Trophoblast cell (in vitro differentiated cells and primary cell): ENCODE data around the gene NFKBIB.
"Not testable (repeated sequence)": the region's sequence is repeated elsewhere in the genome, so short reads cannot be mapped to it uniquely, and the experiment has no call there.

ENCODE experiments used
- DNase-seq, 2 donors: peaks; one replicate each; pipeline ENCODE4 v3.0.0-alpha.2; 2016
- H2AFZ ChIP-seq: 2 replicates; pipeline ENCODE4 v1.6.1; 2013; ENCODE audit warnings: low read length, moderate library complexity, mild to moderate bottlenecking; ENCODE audit not compliant: insufficient read depth, poor library complexity
- H2AK5ac ChIP-seq: 2 replicates; pipeline ENCODE4 v1.6.1; 2013; ENCODE audit warnings: mild to moderate bottlenecking, low read length
- H2BK120ac ChIP-seq: 2 replicates; pipeline ENCODE4 v1.6.1; 2013; ENCODE audit warnings: low read length, mild to moderate bottlenecking, moderate library complexity; ENCODE audit not compliant: insufficient read depth, poor library complexity
- H2BK12ac ChIP-seq: 2 replicates; pipeline ENCODE4 v1.6.1; 2013; ENCODE audit warnings: mild to moderate bottlenecking, low read length, moderate library complexity
- H2BK5ac ChIP-seq: 2 replicates; pipeline ENCODE4 v1.6.1; 2013; ENCODE audit warnings: low read length, low read depth, moderate library complexity, mild to moderate bottlenecking; ENCODE audit not compliant: poor library complexity
- H3K14ac ChIP-seq: 2 replicates; pipeline ENCODE4 v1.6.1; 2013; ENCODE audit warnings: mild to moderate bottlenecking, low read length
- H3K18ac ChIP-seq: 2 replicates; pipeline ENCODE4 v1.6.1; 2013; ENCODE audit warnings: mild to moderate bottlenecking, low read length
- H3K23ac ChIP-seq: 2 replicates; pipeline ENCODE4 v1.6.1; 2013; ENCODE audit warnings: low read length
- H3K27ac ChIP-seq: 2 replicates; pipeline ENCODE4 v1.5.1; 2013; ENCODE audit warnings: low read depth, mild to moderate bottlenecking, inconsistent platforms, low read length, moderate library complexity
- H3K27me3 ChIP-seq: 2 replicates; pipeline ENCODE4 v1.6.1; 2013; ENCODE audit warnings: inconsistent platforms, mild to moderate bottlenecking, low read length, moderate library complexity; ENCODE audit not compliant: insufficient read depth
- H3K36me3 ChIP-seq, 2 experiments: 1 replicate in 1 of 2; 2 replicates in 1 of 2; pipeline ENCODE4 v1.6.1; 2013; ENCODE audit warnings: low read length in 2 of 2, mild to moderate bottlenecking in 2 of 2, moderate library complexity in 1 of 2; ENCODE audit not compliant: insufficient read depth in 2 of 2, control insufficient read depth in 1 of 2
- H3K4ac ChIP-seq: 2 replicates; pipeline ENCODE4 v1.6.1; 2013; ENCODE audit warnings: low read depth, mild to moderate bottlenecking, low read length, moderate library complexity
- H3K4me1 ChIP-seq, 2 experiments: 1 replicate in 1 of 2; 2 replicates in 1 of 2; pipeline ENCODE4 v1.6.1; 2013; ENCODE audit warnings: low read length in 2 of 2, mild to moderate bottlenecking in 2 of 2, moderate library complexity in 1 of 2; ENCODE audit not compliant: insufficient read depth in 2 of 2, control insufficient read depth in 1 of 2
- H3K4me2 ChIP-seq: 2 replicates; pipeline ENCODE4 v1.6.1; 2013; ENCODE audit warnings: inconsistent platforms, mild to moderate bottlenecking, low read length, moderate library complexity
- H3K4me3 ChIP-seq: 2 replicates; pipeline ENCODE4 v1.5.1; 2013; ENCODE audit warnings: mild to moderate bottlenecking, low read depth, low read length, inconsistent platforms
- H3K79me1 ChIP-seq: one replicate; pipeline ENCODE4 v1.6.1; 2013; ENCODE audit warnings: low read length
- H3K79me2 ChIP-seq: 2 replicates; pipeline ENCODE4 v1.6.1; 2013; ENCODE audit warnings: low read length, mild to moderate bottlenecking; ENCODE audit not compliant: control insufficient read depth, insufficient read depth, poor library complexity
- H3K9ac ChIP-seq: 2 replicates; pipeline ENCODE4 v1.6.1; 2013; ENCODE audit warnings: mild to moderate bottlenecking, low read length
- H3K9me3 ChIP-seq: 2 replicates; pipeline ENCODE4 v1.6.1; 2013; ENCODE audit warnings: low read depth, mild to moderate bottlenecking, control low read depth, inconsistent platforms, low read length; ENCODE audit not compliant: insufficient read depth
- H4K12ac ChIP-seq: 2 replicates; pipeline ENCODE4 v1.6.1; 2013; ENCODE audit warnings: low read depth, mild to moderate bottlenecking, low read length, moderate library complexity
- H4K8ac ChIP-seq: 2 replicates; pipeline ENCODE4 v1.6.1; 2013; ENCODE audit warnings: low read depth, mild to moderate bottlenecking, low read length, moderate library complexity
- H4K91ac ChIP-seq: one replicate; pipeline ENCODE4 v1.6.1; 2013; ENCODE audit warnings: low read depth, mild to moderate bottlenecking, low read length, moderate library complexity
- WGBS: extraction: QIAGEN DNeasy Blood & Tissue Kit; methylation state at CpG from one replicate; pipeline ENCODE4 v1.1.7; 2013; ENCODE audit warnings: missing lambda C conversion rate; ENCODE audit not compliant: insufficient read length, insufficient coverage; ENCODE audit errors: extremely low coverage; 5-methylcytosine and 5-hydroxymethylcytosine counted together

The NFKBIB gene

DNA sequence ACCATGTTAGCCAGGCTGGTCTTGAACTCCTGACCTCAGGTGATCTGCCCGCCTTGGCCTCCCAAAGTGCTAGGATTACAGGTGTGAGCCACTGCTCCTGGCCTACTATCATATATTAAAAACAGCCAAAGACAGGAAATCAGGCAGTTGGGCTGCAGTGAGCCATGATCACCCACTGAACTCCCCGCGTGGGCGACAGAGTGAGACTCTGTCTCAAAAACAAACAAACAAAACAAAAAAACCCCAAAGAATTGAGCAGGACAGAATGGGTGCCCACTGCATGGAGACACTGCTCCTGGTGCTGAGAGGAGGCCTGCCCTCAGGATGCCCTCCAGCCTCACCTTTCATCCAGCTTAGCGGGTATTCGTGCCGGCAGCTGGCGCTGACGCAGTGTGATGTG, 16.5 kb upstream of the NFKBIB start:
- H2AK5ac ChIP-seq, result no peak overlapping the region
- H3K14ac ChIP-seq, result no peak overlapping the region
- no peak overlapping the region for H3K4ac ChIP-seq
- no peaks in the 10 kb centered on the region for H3K4me1 ChIP-seq
- no peaks in the 10 kb centered on the region for H3K79me2 ChIP-seq
- no peak overlapping the region for H4K8ac ChIP-seq
- H3K9ac ChIP-seq, result no peak overlapping the region
- H2BK12ac ChIP-seq, result no peak overlapping the region
- H3K23ac ChIP-seq, result no peak overlapping the region
- no peak overlapping the region for H4K12ac ChIP-seq
- H3K27me3 ChIP-seq, result no peaks in the 10 kb centered on the region
- no peak overlapping the region for H2BK5ac ChIP-seq
- no peak overlapping the region for H3K27ac ChIP-seq
- no peak overlapping the region for H2AFZ ChIP-seq
- no peaks in the 10 kb centered on the region for H3K79me1 ChIP-seq
- no peak overlapping the region for H2BK120ac ChIP-seq
- no peaks in the 10 kb centered on the region for H3K36me3 ChIP-seq
- H3K9me3 ChIP-seq, result no peaks in the 10 kb centered on the region
- WGBS, result no CpG with 5 or more reads among the region's 9 CpGs
- H3K18ac ChIP-seq, result no peak overlapping the region
- no peak overlapping the region for H4K91ac ChIP-seq
- no peak overlapping the region for H3K4me3 ChIP-seq
- H3K4me2 ChIP-seq, result no peak overlapping the region
- no peak for DNase-seq

DNA sequence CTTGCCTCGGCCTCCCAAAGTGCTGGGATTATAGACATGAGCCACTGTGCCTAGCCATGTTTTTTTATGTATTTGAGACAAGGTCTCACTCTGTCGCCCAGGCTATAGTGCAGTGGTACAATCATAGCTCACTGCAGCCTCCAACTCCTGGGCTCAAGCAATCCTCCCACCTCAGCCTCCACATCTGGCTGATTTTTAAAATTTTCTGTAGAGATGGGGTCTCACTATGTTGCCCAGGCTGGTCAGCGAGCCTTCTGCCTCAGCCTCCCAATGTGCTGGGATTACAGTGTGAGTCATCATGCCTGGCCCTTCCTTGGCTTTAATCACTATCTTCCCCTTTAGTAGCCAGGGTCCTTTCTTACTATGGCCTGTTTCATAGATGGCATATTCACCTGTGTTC, 15.1 kb upstream of the NFKBIB start:
- not testable (repeated sequence) for H3K4me1 ChIP-seq, H3K4me3 ChIP-seq, H3K27me3 ChIP-seq, H3K18ac ChIP-seq, H3K4ac ChIP-seq, H2BK5ac ChIP-seq, H4K12ac ChIP-seq, H4K91ac ChIP-seq, H3K9ac ChIP-seq, H3K79me2 ChIP-seq, H2BK12ac ChIP-seq, H3K27ac ChIP-seq, DNase-seq, H3K79me1 ChIP-seq, H3K14ac ChIP-seq, H3K4me2 ChIP-seq, H2BK120ac ChIP-seq, H3K36me3 ChIP-seq, H3K9me3 ChIP-seq, H2AK5ac ChIP-seq, H2AFZ ChIP-seq, H4K8ac ChIP-seq, H3K23ac ChIP-seq
- no CpG with 5 or more reads among the region's 3 CpGs for WGBS

DNA sequence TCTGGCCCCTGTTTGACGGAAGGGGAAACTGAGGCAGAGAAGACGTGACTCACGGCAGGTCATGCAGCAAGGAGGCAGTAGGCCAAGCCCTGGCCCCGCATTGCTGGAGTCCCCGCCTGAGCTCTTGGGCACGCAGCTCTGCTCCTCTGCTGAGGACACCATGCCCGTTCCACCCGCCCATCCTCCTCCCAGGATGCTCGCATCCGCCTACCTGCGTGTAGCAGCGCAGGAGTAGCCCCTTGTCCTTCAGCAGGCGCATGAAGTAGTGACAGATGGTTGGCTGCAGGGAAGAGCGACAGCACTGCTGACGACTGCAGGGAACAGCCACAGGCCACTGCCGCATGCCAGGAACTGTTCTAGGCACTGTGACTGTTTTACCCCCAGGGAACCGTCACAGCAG, 10.9 kb upstream of the NFKBIB start:
- Histone ChIP-seq H3K27ac (no peak overlapping the region), H3K4me2 (no peak overlapping the region), H3K18ac (no peak overlapping the region), H3K9me3 (no peaks in the 10 kb centered on the region), H3K79me2 (no peaks in the 10 kb centered on the region), H4K8ac (no peak overlapping the region), H2BK5ac (no peak overlapping the region), H2AFZ (no peak overlapping the region), H2AK5ac (no peak overlapping the region), H3K9ac (no peak overlapping the region), H3K4me3 (no peak overlapping the region), H3K23ac (no peak overlapping the region), H2BK120ac (no peak overlapping the region), H3K79me1 (no peaks in the 10 kb centered on the region), H4K91ac (no peak overlapping the region), H3K36me3 (peaks cover 7 to 10% of the 10 kb centered on the region in 2 experiments), H3K27me3 (no peaks in the 10 kb centered on the region), H3K14ac (no peak overlapping the region), H4K12ac (no peak overlapping the region), H3K4ac (no peak overlapping the region), H2BK12ac (no peak overlapping the region), H3K4me1 (no peaks in the 10 kb centered on the region)
- no CpG with 5 or more reads among the region's 17 CpGs for WGBS
- no peak for DNase-seq

DNA sequence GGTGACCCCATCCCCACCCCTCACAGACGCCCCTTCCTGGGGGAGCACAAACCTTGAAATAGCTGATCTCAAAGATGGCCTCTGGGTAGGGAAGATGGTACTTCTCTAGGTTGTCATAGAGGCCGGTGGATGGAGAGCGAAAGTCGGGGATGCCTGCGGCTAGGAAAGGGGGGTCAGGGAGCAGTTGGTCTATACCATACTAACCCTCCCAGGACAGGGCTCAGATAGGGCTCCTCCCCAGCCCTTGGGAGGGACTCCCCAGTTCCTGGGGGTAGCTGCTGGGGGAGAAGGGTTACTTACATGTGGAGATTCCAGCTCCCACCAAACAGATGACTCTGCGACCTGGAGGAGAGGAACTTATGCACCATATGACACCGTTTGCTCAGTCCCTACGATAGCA, 10.0 kb upstream of the NFKBIB start:
- Histone ChIP-seq H3K4me3 (no peak overlapping the region), H4K91ac (no peak overlapping the region), H2BK5ac (no peak overlapping the region), H4K8ac (no peak overlapping the region), H3K9ac (no peak overlapping the region), H2AK5ac (no peak overlapping the region), H3K18ac (no peak overlapping the region), H3K4ac (no peak overlapping the region), H3K14ac (no peak overlapping the region), H3K23ac (no peak overlapping the region), H3K79me1 (no peaks in the 10 kb centered on the region), H3K79me2 (no peaks in the 10 kb centered on the region), H3K9me3 (no peaks in the 10 kb centered on the region), H2AFZ (no peak overlapping the region), H3K4me2 (no peak overlapping the region), H3K4me1 (no peaks in the 10 kb centered on the region), H3K27ac (no peak overlapping the region), H2BK120ac (no peak overlapping the region), H3K27me3 (no peaks in the 10 kb centered on the region), H4K12ac (no peak overlapping the region), H3K36me3 (peaks cover 7 to 10% of the 10 kb centered on the region in 2 experiments), H2BK12ac (no peak overlapping the region)
- no CpG with 5 or more reads among the region's 8 CpGs for WGBS
- DNase-seq, result no peak

DNA sequence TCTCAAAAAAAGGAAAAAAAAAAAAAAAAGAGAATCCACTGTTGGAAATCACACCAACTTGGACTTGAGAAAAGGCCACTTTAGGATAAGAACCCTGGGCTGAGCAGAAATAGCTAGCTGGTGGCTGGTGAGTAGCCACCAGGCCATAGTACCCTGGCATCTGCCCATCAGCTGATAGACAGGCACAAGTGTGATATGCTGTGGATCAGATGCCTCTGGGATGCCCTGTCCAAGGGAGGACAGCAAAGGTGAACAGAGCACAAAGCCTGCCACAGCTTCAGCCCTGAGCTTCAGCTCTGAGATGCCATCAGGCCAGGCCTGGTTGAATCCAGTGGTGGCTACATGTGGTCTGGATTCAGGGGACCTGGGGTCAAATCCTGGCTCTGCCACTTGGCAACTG, 9.1 kb upstream of the NFKBIB start:
- Histone ChIP-seq H4K8ac (no peak overlapping the region), H4K12ac (no peak overlapping the region), H2AK5ac (no peak overlapping the region), H2BK5ac (no peak overlapping the region), H3K9ac (no peak overlapping the region), H3K14ac (no peak overlapping the region), H3K18ac (no peak overlapping the region), H3K4me3 (no peak overlapping the region), H2AFZ (no peak overlapping the region), H3K4me2 (no peak overlapping the region), H3K79me1 (no peaks in the 10 kb centered on the region), H3K4ac (no peak overlapping the region), H3K36me3 (peaks cover 7 to 10% of the 10 kb centered on the region in 2 experiments), H4K91ac (no peak overlapping the region), H3K79me2 (no peaks in the 10 kb centered on the region), H2BK12ac (no peak overlapping the region), H3K9me3 (no peaks in the 10 kb centered on the region), H3K27ac (no peak overlapping the region), H3K23ac (no peak overlapping the region), H3K27me3 (no peaks in the 10 kb centered on the region), H2BK120ac (no peak overlapping the region), H3K4me1 (no peaks in the 10 kb centered on the region)
- DNase-seq, result no peak
